Activated naive CD4-positive, alpha-beta T cell treated with anti-CD3 and anti-CD28 coated beads, Interleukin-2, amount 50 U/mL, for 24 hours (primary cell): Measurements from ENCODE around the gene ANAPC5.
"Not testable (repeated sequence)": the region's sequence is repeated elsewhere in the genome, so short reads cannot be mapped to it uniquely, and the experiment has no call there.

Experiments used
- H3K27ac Mint-ChIP-seq: one replicate; pipeline ENCODE4 v1.8.0; 2021; ENCODE audit warnings: mild to moderate bottlenecking, mixed read lengths
- H3K27me3 Mint-ChIP-seq: one replicate; pipeline ENCODE4 v1.8.0; 2021; ENCODE audit warnings: mixed read lengths
- H3K36me3 Mint-ChIP-seq: one replicate; pipeline ENCODE4 v1.8.0; 2021; ENCODE audit warnings: mixed read lengths
- H3K4me1 Mint-ChIP-seq: one replicate; pipeline ENCODE4 v1.8.0; 2021; ENCODE audit warnings: mixed read lengths
- H3K4me3 Mint-ChIP-seq: one replicate; pipeline ENCODE4 v1.8.0; 2021; ENCODE audit warnings: mild to moderate bottlenecking, mixed read lengths
- H3K9me3 Mint-ChIP-seq: one replicate; pipeline ENCODE4 v1.8.0; 2021; ENCODE audit warnings: mixed read lengths

The ANAPC5 gene

DNA sequence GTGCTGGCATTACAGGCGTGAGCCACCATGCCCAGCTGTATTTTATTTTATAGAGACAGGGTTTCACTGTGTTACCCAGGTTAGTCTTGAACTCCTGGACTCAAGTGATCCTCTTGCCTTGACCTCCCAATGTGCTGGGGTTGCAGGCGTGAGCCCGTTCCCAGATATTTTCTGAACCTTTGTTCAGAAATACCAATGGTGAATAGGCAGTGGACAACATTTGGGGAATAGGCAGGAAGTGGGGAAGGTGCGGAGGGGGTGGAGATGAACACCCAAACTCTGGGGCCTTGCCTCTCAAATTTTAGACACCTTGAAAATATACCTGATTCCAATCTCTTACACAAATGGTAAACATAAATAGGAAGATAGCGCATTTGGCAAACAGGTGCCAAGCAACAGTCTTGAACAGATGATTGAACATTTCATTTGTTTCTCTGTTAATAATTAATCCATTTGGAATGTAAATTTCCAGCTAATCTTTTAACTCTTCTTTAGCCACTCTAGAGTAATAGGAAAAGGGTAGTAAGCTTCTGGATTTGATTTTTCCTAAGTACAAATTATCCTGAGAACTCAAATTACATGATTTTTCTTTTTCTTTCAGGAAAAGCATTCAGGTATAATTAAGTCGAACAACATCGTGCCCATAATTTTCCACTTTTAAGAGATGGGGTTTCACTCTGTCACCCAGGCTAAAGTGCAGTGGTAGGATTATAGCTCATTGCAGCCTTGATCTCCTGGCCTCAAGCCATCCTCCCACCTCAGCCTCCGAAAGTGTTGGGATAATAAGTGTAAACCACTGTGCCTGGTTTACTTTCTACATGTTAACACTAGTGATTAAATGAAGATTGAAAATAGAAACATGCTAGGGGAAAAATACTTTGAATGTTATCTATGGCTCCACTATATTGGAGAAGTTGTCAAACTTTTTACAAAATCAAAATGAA is 24.8 kb upstream of the ANAPC5 start:
- H3K9me3 Mint-ChIP-seq, result no peaks in the 10 kb centered on the region
- H3K4me3 Mint-ChIP-seq, result no peak overlapping the region
- H3K36me3 Mint-ChIP-seq, result no peaks in the 10 kb centered on the region
- no peaks in the 10 kb centered on the region for H3K4me1 Mint-ChIP-seq
- H3K27ac Mint-ChIP-seq, result no peak overlapping the region
- H3K27me3 Mint-ChIP-seq, result no peaks in the 10 kb centered on the region

GRCh38 chr12:121374945-121375584 is 22.9 kb upstream of the ANAPC5 start:
- not testable (repeated sequence) for H3K27ac Mint-ChIP-seq, H3K4me3 Mint-ChIP-seq, H3K27me3 Mint-ChIP-seq, H3K36me3 Mint-ChIP-seq, H3K4me1 Mint-ChIP-seq, H3K9me3 Mint-ChIP-seq

- H3K4me3 Mint-ChIP-seq, H3K27me3 Mint-ChIP-seq, H3K4me1 Mint-ChIP-seq, H3K36me3 Mint-ChIP-seq, H3K27ac Mint-ChIP-seq, H3K9me3 Mint-ChIP-seq: not testable (repeated sequence)
These were observed 22.1 kb upstream of the ANAPC5 start for GRCh38 chr12:121374336-121374735.

GRCh38 chr12:121373755-121374154 is 21.5 kb upstream of the ANAPC5 start:
- H3K27me3 Mint-ChIP-seq, result no peaks in the 10 kb centered on the region
- no peaks in the 10 kb centered on the region for H3K9me3 Mint-ChIP-seq
- no peak overlapping the region for H3K4me3 Mint-ChIP-seq
- H3K4me1 Mint-ChIP-seq, result no peaks in the 10 kb centered on the region
- no peak overlapping the region for H3K27ac Mint-ChIP-seq
- H3K36me3 Mint-ChIP-seq, result no peaks in the 10 kb centered on the region

DNA sequence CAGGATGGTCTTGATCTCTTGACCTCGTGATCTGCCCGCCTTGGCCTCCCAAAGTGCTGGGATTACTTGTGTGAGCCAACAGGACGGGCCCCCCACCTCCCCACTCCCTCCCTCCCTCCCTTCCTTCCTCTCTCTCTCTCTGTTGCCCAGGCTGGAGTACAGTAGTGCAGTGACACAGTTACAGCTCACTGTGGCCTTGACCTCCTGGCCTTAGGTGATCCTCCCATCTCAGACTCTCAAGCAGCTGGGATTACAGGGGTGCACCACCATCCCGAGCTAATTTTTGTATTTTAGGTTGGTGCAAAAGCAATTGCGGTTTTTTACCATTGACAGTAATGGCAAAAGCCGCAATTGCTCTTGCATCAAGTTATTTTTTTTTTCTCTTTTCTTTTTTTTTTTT is 19.2 kb upstream of the ANAPC5 start:
- H3K27me3 Mint-ChIP-seq, result no peaks in the 10 kb centered on the region
- H3K9me3 Mint-ChIP-seq, result no peaks in the 10 kb centered on the region
- no peak overlapping the region for H3K27ac Mint-ChIP-seq
- no peak overlapping the region for H3K4me3 Mint-ChIP-seq
- H3K4me1 Mint-ChIP-seq, result no peaks in the 10 kb centered on the region
- no peaks in the 10 kb centered on the region for H3K36me3 Mint-ChIP-seq

DNA sequence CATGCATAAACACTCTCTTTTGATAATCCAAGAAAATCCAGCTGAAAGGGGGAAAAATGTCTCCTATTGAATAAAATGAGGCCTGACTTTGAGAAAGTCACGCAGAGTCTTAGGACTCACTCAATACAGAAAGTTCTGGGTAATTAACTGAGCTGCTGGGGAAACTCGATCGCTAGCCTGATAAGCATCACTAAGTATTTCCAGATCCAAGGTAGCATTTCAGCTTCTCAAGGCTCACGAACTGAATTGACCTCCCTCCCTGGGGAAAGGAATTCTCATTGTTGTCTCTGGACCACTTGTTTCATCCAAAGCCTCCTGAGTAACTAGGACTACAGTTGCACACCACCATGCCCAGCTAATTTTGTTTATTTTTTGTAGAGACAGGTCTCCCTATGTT is 13.8 kb upstream of the ANAPC5 start:
- Mint-ChIP-seq H3K36me3 (no peaks in the 10 kb centered on the region), H3K9me3 (no peaks in the 10 kb centered on the region), H3K4me1 (no peaks in the 10 kb centered on the region), H3K4me3 (no peak overlapping the region), H3K27ac (no peak overlapping the region), H3K27me3 (peaks cover 1% of the 10 kb centered on the region)

GRCh38 chr12:121365416-121366062 is 13.3 kb upstream of the ANAPC5 start:
- Mint-ChIP-seq H3K27me3 (peaks cover 1% of the 10 kb centered on the region), H3K4me1 (no peaks in the 10 kb centered on the region), H3K4me3 (no peak overlapping the region), H3K36me3 (no peaks in the 10 kb centered on the region), H3K27ac (no peak overlapping the region), H3K9me3 (no peaks in the 10 kb centered on the region)

- Mint-ChIP-seq H3K4me1 (no peaks in the 10 kb centered on the region), H3K27me3 (peaks cover 1% of the 10 kb centered on the region), H3K4me3 (no peak overlapping the region), H3K36me3 (no peaks in the 10 kb centered on the region), H3K27ac (no peak overlapping the region), H3K9me3 (no peaks in the 10 kb centered on the region)
These were observed 12.5 kb upstream of the ANAPC5 start for GRCh38 chr12:121364683-121365121.

GRCh38 chr12:121358073-121358472 is 5.9 kb upstream of the ANAPC5 start:
- H3K27ac Mint-ChIP-seq, result no peak overlapping the region
- H3K4me3 Mint-ChIP-seq, result no peak overlapping the region
- H3K9me3 Mint-ChIP-seq, result no peaks in the 10 kb centered on the region
- no peaks in the 10 kb centered on the region for H3K36me3 Mint-ChIP-seq
- H3K27me3 Mint-ChIP-seq, result no peaks in the 10 kb centered on the region
- peaks cover 3% of the 10 kb centered on the region for H3K4me1 Mint-ChIP-seq

- Mint-ChIP-seq H3K27me3 (no peaks in the 10 kb centered on the region), H3K4me1 (peaks cover 8% of the 10 kb centered on the region), H3K36me3 (no peaks in the 10 kb centered on the region), H3K27ac (no peak overlapping the region), H3K9me3 (no peaks in the 10 kb centered on the region), H3K4me3 (no peak overlapping the region)
These were observed 5.1 kb upstream of the ANAPC5 start for GRCh38 chr12:121357331-121357730.

GRCh38 chr12:121356657-121357056 is 4.4 kb upstream of the ANAPC5 start:
- H3K36me3 Mint-ChIP-seq, result no peaks in the 10 kb centered on the region
- peaks cover 10% of the 10 kb centered on the region for H3K4me1 Mint-ChIP-seq
- H3K9me3 Mint-ChIP-seq, result no peaks in the 10 kb centered on the region
- H3K27me3 Mint-ChIP-seq, result no peaks in the 10 kb centered on the region
- H3K27ac Mint-ChIP-seq, result no peak overlapping the region
- H3K4me3 Mint-ChIP-seq, result no peak overlapping the region

GRCh38 chr12:121355818-121356217 is 3.6 kb upstream of the ANAPC5 start:
- H3K27me3 Mint-ChIP-seq, result no peaks in the 10 kb centered on the region
- no peaks in the 10 kb centered on the region for H3K36me3 Mint-ChIP-seq
- no peaks in the 10 kb centered on the region for H3K9me3 Mint-ChIP-seq
- peaks cover 10% of the 10 kb centered on the region for H3K4me1 Mint-ChIP-seq
- no peak overlapping the region for H3K27ac Mint-ChIP-seq
- H3K4me3 Mint-ChIP-seq, result no peak overlapping the region

- Mint-ChIP-seq H3K27me3 (no peaks in the 10 kb centered on the region), H3K27ac (peak overlapping the region; percentile 97), H3K4me1 (peaks cover 28% of the 10 kb centered on the region), H3K36me3 (peaks cover under 1% of the 10 kb centered on the region), H3K9me3 (no peaks in the 10 kb centered on the region), H3K4me3 (peak overlapping the region; percentile 96)
These were observed 439 bp upstream of the ANAPC5 start for GRCh38 chr12:121352682-121353018.

- H3K4me1 Mint-ChIP-seq, result peaks cover 49% of the 10 kb centered on the region
- H3K4me3 Mint-ChIP-seq, result no peak overlapping the region
- no peaks in the 10 kb centered on the region for H3K9me3 Mint-ChIP-seq
- peaks cover 16% of the 10 kb centered on the region for H3K36me3 Mint-ChIP-seq
- H3K27ac Mint-ChIP-seq, result no peak overlapping the region
- no peaks in the 10 kb centered on the region for H3K27me3 Mint-ChIP-seq
These were observed 5.5 kb downstream of the ANAPC5 start for GRCh38 chr12:121346747-121347146.

DNA sequence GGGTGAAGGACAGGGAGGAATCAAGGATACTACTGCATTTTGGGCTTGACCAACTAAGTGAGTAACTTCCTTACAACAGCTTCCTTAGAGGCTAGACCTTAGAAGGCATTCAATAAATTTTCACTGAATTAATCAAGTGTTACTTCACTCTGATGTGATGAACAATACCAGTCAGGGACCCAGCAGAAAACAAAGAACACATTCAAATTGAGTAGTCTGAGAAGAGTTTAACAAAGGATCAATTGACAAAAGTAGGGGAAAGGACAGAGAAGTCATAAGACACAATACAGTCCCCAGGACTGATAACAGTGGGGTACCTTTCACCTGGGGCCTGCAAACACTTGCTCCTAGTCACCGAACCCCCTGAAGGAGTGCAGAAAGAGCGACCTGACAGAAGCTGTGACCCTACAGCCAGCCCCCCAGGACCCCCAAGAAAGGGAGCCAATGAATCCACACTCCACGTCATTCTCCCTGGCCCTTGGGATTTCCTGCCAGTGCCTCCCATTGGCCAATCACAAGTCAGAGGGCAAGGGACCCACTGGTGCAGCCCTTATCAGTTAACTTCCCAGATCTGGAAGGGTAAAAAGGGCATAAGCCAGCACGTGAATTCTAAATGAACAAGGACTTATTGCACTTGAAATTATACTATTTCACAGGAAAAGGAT is 6.9 kb downstream of the ANAPC5 start:
- H3K36me3 Mint-ChIP-seq, result peaks cover 17% of the 10 kb centered on the region
- peaks cover 44% of the 10 kb centered on the region for H3K4me1 Mint-ChIP-seq
- H3K4me3 Mint-ChIP-seq, result no peak overlapping the region
- H3K27me3 Mint-ChIP-seq, result no peaks in the 10 kb centered on the region
- H3K9me3 Mint-ChIP-seq, result no peaks in the 10 kb centered on the region
- H3K27ac Mint-ChIP-seq, result no peak overlapping the region

- Mint-ChIP-seq H3K9me3 (no peaks in the 10 kb centered on the region), H3K4me3 (no peak overlapping the region), H3K4me1 (peaks cover 39% of the 10 kb centered on the region), H3K36me3 (peaks cover 17% of the 10 kb centered on the region), H3K27ac (peak overlapping the region; percentile 14), H3K27me3 (no peaks in the 10 kb centered on the region)
These were observed 7.7 kb downstream of the ANAPC5 start for GRCh38 chr12:121344506-121344905.
